CD4-positive, alpha-beta T cell (primary cell): Measurements from ENCODE around the gene HRH3. TPM values are rescaled to one million over a fixed set of nuclear protein-coding genes. Genes with fewer than 3 reads are reported as not detected.
A peak's percentile ranks its signal among the peaks of the same experiment; 100 is the strongest.

ENCODE experiments used
- ATAC-seq: fragments of 200-7000 bp; cut with Tn5 transposase; one replicate; pipeline ENCODE4 v1.10.0; 2022; ENCODE audit warnings: mild to moderate bottlenecking; ENCODE audit not compliant: poor library complexity
- CTCF ChIA-PET: fragments of 350-600 bp; sonication (Branson Sonifier 250); formaldehyde crosslinking; loops from one replicate; lab custom pipeline; 2021; ENCODE audit warnings: antibody characterized with exemption, inconsistent platforms; lab: Charles Lee
- POLR2A ChIA-PET: fragments of 350-600 bp; sonication (Branson Sonifier 250); formaldehyde crosslinking; loops from one replicate; lab custom pipeline; 2021; ENCODE audit warnings: antibody characterized with exemption, inconsistent platforms; lab: Charles Lee
- DNase-seq, 14 experiments: peaks; one replicate each; pipeline ENCODE4 v3.0.0-alpha.2; 2013 to 2020; ENCODE audit warnings: mixed read lengths in 2 of 14
- H3K27ac ChIP-seq, 2 donors: one replicate each; pipeline versions ENCODE4 v1.5.1 to v1.7.0; 2013; ENCODE audit warnings: low read length in 2 of 2, low read depth in 1 of 2, mild to moderate bottlenecking in 1 of 2
- H3K27me3 ChIP-seq, 2 experiments: 1 replicate in 1 of 2; 2 replicates in 1 of 2; pipeline versions ENCODE4 v1.6.1 to v1.7.0; 2013; ENCODE audit warnings: low read length in 2 of 2, control low read depth in 1 of 2, mild to moderate bottlenecking in 1 of 2, moderate library complexity in 1 of 2; ENCODE audit not compliant: insufficient read depth in 2 of 2, control insufficient read depth in 1 of 2
- H3K36me3 ChIP-seq: one replicate; pipeline ENCODE4 v1.6.1; 2013; ENCODE audit warnings: low read length, control low read depth; ENCODE audit not compliant: insufficient read depth
- H3K4me1 ChIP-seq: one replicate; pipeline ENCODE4 v1.6.1; 2013; ENCODE audit warnings: low read length, control low read depth; ENCODE audit not compliant: insufficient read depth
- H3K4me3 ChIP-seq: one replicate; pipeline ENCODE4 v1.5.1; 2013; ENCODE audit warnings: mild to moderate bottlenecking, low read length, moderate library complexity
- H3K9me3 ChIP-seq, 2 experiments: 1 replicate in 1 of 2; 2 replicates in 1 of 2; pipeline versions ENCODE4 v1.6.1 to v1.7.0; 2013; ENCODE audit warnings: low read length in 2 of 2, mild to moderate bottlenecking in 2 of 2, control low read depth in 1 of 2, moderate library complexity in 1 of 2; ENCODE audit not compliant: control insufficient read depth in 1 of 2, insufficient read depth in 1 of 2
- H3K27ac Mint-ChIP-seq: one replicate; pipeline ENCODE4 v1.8.0; 2020; ENCODE audit warnings: mixed read lengths
- H3K27me3 Mint-ChIP-seq: one replicate; pipeline ENCODE4 v1.8.0; 2021; ENCODE audit warnings: mixed read lengths
- H3K36me3 Mint-ChIP-seq: one replicate; pipeline ENCODE4 v1.8.0; 2021; ENCODE audit warnings: low read depth, mixed read lengths
- H3K4me1 Mint-ChIP-seq: one replicate; pipeline ENCODE4 v1.8.0; 2021; ENCODE audit warnings: low read depth, mixed read lengths
- H3K4me3 Mint-ChIP-seq: one replicate; pipeline ENCODE4 v1.8.0; 2020; ENCODE audit warnings: mild to moderate bottlenecking, mixed read lengths
- H3K9me3 Mint-ChIP-seq: one replicate; pipeline ENCODE4 v1.8.0; 2020; ENCODE audit warnings: mixed read lengths
- CTCF ChIP-seq: fragments of 200-600 bp; IDR thresholded peaks from one replicate; pipeline ENCODE4 v1.8.0; 2022; ENCODE audit warnings: antibody characterized with exemption, mild to moderate bottlenecking
- intact Hi-C, 2 experiments: fragments of 100-400 bp; cut with DNase I in 1 of 2; cut with micrococcal nuclease in 1 of 2; formaldehyde crosslinking; loops; one replicate each; pipeline versions ENCODE4 v1.15.1 to v1.9.0; 2023 to 2025; cut with DNase I, micrococcal nuclease
- total RNA-seq, 174 experiments: library from RNA in 2 of 174; stranded (reverse) in 2 of 174; gene quantifications; one replicate each; pipeline ENCODE4 v1.2.3 and lab custom pipeline; 2021 to 2026

Gene HRH3
- total RNA-seq, 2 experiments from 2014 or later: not detected

GRCh38 chr20:62238569-62239277 is 18.6 kb upstream of the HRH3 start:
- Histone ChIP-seq H3K4me3 (peak overlapping the region; percentile 64), H3K9me3 (peaks cover 0 to 8% of the 10 kb centered on the region in 2 experiments), H3K27me3 (no peaks in the 10 kb centered on the region), H3K27ac (peak overlapping the region in 1 of 2 donors; percentile 7), H3K4me1 (peaks cover 36% of the 10 kb centered on the region), H3K36me3 (peaks cover 6% of the 10 kb centered on the region)
- H3K4me3 Mint-ChIP-seq: peak overlapping the region; percentile 89
- no peak for ATAC-seq
- H3K27ac Mint-ChIP-seq: peak overlapping the region; percentile 95
- intact Hi-C loops: loop anchor here (2.0 to 5.0 kb wide), 6 partner anchors 56 to 979 kb away; partner anchors contain the start of genes ADRM1 (in 2 of the 2), CABLES2 (in 1 of the 2), LSM14B (in 1 of the 2) and MTG2 (in 1 of the 2)
- CTCF ChIA-PET: no interaction called here
- peaks cover 6% of the 10 kb centered on the region for H3K27me3 Mint-ChIP-seq
- H3K9me3 Mint-ChIP-seq: no peaks in the 10 kb centered on the region
- no peak for TF ChIP-seq CTCF
- H3K36me3 Mint-ChIP-seq: peaks cover 19% of the 10 kb centered on the region
- POLR2A ChIA-PET: interaction anchor here (1.2 to 1.8 kb wide), 4 partner anchors 56 to 173 kb away, joined by 4 to 8 read pairs (median 8); partner anchors contain the start of genes ADRM1, LSM14B, MTG2 and TAF4
- H3K4me1 Mint-ChIP-seq: peaks cover 44% of the 10 kb centered on the region
- DNase-seq: peak in 4 of 14 experiments; percentile 7 to 47 (median 28)

GRCh38 chr20:62237801-62238568 is 17.9 kb upstream of the HRH3 start, which contains the start of gene OSBPL2:
Gene OSBPL2, plus strand, starts transcription at chr20:62238521. Its CDS starts 17,664 bp downstream, at chr20:62256185.
- Mint-ChIP-seq H3K4me3 (peak within 1 kb of the TSS; percentile 92), H3K4me1 (peaks cover 43% of the 10 kb centered on the region)

More at GRCh38 chr20:62237801-62238568, 17.9 kb upstream of the HRH3 start, which contains the start of gene OSBPL2:
- Mint-ChIP-seq H3K27ac (peak within 1 kb of the TSS; percentile 95), H3K9me3 (no peaks in the 10 kb centered on the region), H3K36me3 (peaks cover 19% of the 10 kb centered on the region), H3K27me3 (peaks cover 9% of the 10 kb centered on the region)
- TF ChIP-seq CTCF: no peak
- peaks cover 36% of the 10 kb centered on the region for H3K4me1 ChIP-seq
- CTCF ChIA-PET: interaction anchor here (1.0 kb wide), 1 partner anchor 64 kb away, joined by 3 read pairs; no protein-coding TSS in a partner anchor
- peak within 1 kb of the TSS; percentile 64 for H3K4me3 ChIP-seq
- peaks cover 0 to 13% of the 10 kb centered on the region in 2 experiments for H3K9me3 ChIP-seq
- H3K27me3 ChIP-seq: no peaks in the 10 kb centered on the region
- intact Hi-C loops: loop anchor here (1.0 to 5.0 kb wide), 8 partner anchors 17 to 979 kb away; partner anchors contain the start of genes ADRM1 (in 2 of the 2), MTG2 (in 2 of the 2), CABLES2 (in 1 of the 2) and HRH3 (in 1 of the 2)
- H3K36me3 ChIP-seq: peaks cover 6% of the 10 kb centered on the region
- POLR2A ChIA-PET: interaction anchor here (0.6 to 1.8 kb wide), 6 partner anchors 8 to 172 kb away, joined by 3 to 8 read pairs (median 6); partner anchors contain the start of genes ADRM1, LSM14B, MTG2 and SS18L1
- peak; percentile 100 for DNase-seq
- peak within 1 kb of the TSS; percentile 32 to 57 for H3K27ac ChIP-seq
- peak; percentile 98 for ATAC-seq
